ELR (cell line): Measurements from ENCODE around the gene CPB2.
A peak's percentile ranks its signal among the peaks of the same experiment; 100 is the strongest.

Source experiments
- DNase-seq: peaks from one replicate; pipeline ENCODE4 v3.0.0-alpha.2; 2015; ENCODE audit warnings: low read depth

Gene CPB2

GRCh38 chr13:46100191-46100815 lies 4.5 kb downstream of the CPB2 start:
- no peak for DNase-seq

- DNase-seq = no peak
Measured at GRCh38 chr13:46097663-46098062, 7.2 kb downstream of the CPB2 start.

DNA sequence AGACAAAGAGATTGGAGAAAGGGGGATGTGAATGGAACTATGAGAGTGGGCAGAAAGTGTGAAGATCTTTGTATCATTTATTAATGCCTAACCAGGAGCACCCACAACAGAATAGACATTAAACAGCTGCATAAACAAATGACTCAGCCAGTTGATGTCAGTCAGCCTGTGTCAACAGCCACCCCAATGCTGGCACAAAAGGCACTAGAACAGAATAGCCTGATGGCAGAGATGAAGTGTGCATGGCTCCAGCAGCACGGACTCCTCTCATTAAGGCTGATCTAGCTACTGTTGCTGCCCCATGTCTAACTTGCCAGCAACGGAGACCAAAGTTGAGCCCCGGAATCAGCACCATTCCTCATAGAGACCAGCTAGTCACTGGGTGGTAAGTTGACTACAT lies 7.8 kb downstream of the CPB2 start:
- DNase-seq = no peak

DNA sequence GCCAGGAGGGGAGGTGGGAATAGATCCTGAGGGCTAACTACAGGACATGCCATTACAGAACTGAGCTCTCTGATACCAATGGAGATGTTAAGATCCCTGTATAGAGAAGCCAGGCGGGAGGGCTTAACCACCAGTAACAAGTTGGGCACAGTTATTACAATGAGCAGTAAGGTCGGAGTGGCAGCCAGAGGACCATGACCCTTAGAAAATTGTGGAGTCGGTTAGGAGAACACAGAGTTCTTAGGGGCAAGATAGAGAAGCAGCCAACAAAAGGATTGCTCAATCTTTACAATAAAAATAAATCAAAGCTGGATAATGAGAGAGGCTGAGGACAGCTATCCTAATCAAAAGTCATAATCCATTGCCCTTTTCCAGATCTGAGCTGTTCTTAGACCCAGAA lies 10.4 kb downstream of the CPB2 start:
- DNase-seq = no peak

- DNase-seq = no peak
Measured at GRCh38 chr13:46088821-46089562, 15.8 kb downstream of the CPB2 start.

DNA sequence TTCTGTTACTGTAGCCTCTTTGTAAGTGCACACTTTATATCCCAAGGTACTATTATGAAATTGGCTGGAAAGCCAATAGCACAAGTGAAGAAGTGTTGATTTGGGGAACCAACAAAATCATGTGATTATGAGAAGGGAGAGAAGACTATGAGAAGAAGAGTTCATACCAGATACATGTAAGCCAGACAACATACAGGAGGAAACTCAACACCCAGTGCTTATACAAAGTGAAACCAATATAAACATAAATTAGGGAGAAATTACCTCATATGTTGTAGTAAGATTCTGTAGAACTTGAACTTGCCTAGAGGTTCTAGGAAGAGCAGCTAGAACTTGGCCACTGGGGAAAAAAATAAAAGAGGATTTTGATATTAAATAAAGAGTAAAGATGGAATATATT lies 17.4 kb downstream of the CPB2 start:
- DNase-seq = no peak

DNA sequence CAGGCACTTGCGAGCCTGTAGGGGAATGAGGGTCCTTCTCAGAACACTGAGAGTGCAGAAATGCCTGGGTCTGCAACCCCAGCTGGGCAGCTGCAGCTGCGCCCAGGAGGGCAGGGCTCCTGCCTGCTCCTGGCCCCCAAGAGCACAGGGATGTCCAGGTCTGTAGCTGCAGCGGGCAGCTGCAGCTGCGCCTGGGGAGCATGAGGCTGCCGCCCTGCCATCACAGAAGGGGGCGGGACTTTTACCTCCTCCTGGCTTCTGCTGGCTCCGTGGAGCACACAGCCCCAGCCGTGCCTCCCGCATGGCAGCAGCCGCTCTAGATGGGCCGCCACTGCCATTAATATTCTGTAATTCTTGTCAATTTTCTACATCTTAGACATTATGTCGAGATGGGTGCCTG lies 17.8 kb downstream of the CPB2 start:
- no peak for DNase-seq

DNA sequence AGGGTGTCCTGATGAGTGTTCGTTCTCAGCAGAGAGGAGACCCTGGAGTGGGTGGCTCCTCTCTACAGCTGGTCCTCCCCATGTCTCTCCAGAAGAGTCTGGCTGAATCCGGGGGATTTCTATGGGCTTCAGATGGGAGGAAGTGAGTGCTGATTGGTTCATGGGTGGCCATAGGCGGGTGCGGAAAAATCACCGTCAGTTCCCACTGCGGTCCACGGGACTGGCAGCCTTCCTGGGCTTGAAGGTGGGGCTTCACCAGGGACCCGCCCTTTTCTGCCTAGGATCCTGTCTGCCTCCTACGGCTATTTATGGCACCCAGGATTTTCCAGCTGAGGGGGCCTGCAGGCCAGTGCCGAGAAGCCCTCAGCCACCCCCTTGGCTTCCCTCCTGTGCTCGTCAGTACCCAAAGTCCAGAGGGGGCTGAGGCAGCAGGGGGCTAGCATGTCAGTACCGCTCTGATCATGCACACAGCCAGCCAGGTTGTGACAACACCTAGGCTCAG lies 18.4 kb downstream of the CPB2 start:
- DNase-seq = no peak

GRCh38 chr13:46085737-46086136 lies 19.1 kb downstream of the CPB2 start:
- no peak for DNase-seq

GRCh38 chr13:46082324-46082723 lies 22.5 kb downstream of the CPB2 start:
- DNase-seq = no peak

DNA sequence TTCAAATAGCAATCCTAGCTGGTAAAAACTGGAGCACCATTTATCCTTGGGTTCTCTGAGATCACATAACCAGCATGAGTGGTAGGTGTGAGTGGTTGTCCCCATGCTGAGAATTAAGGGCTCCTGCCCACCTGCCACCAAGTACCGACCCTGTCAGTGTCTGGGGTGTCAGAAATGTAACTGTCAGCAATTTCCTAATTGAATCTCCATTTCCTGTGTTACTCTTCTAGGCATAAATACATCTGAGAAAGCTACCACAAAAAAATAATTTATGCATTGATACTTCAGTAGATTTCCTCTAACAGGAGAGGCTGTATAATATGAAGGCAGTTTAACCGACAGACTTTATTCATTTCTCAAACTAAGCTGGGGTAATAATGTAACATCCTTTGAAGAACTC lies 25.1 kb downstream of the CPB2 start:
- DNase-seq = no peak

DNA sequence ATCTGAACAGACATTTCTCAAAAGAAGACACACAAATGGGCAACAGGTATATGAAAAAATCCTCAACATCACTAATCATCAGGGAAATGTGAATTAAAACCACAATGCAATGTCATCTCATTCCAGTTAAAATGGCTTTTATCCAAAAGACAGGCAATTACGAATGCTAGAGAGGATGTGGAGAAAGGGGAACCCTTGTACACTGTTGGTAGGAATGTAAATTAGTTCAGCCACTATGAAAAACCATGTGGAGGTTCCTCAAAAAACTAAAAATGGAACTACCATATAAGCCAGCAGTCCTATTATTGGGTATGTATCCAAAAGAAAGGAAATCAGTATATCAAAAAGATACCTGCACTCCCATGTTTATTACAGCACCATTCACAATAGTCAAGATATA lies 27.6 kb downstream of the CPB2 start:
- no peak for DNase-seq

DNA sequence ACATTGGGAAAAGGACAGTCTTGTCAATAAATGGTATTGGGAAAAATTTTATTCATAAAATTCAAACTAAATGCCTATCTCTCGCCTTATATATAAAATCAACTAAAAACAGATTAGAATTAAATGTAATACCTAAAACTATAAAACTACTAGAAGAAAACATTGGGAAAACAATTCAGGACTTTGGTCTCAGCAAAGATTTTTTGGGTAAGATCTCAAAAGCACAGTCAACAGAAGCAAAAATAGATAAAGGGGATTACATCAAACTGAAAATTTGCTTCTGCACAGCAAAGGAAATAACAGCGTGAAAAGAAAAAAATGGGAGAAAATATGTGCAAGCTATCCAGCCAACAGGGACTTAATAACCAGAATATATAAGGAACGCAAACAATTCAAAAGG lies 28.0 kb downstream of the CPB2 start:
- DNase-seq = no peak

GRCh38 chr13:46075811-46076210 lies 29.0 kb downstream of the CPB2 start:
- no peak for DNase-seq

GRCh38 chr13:46071590-46072249 lies 33.1 kb downstream of the CPB2 start:
- DNase-seq = no peak

- DNase-seq = no peak
Measured at GRCh38 chr13:46063292-46063691, 41.5 kb downstream of the CPB2 start.

DNA sequence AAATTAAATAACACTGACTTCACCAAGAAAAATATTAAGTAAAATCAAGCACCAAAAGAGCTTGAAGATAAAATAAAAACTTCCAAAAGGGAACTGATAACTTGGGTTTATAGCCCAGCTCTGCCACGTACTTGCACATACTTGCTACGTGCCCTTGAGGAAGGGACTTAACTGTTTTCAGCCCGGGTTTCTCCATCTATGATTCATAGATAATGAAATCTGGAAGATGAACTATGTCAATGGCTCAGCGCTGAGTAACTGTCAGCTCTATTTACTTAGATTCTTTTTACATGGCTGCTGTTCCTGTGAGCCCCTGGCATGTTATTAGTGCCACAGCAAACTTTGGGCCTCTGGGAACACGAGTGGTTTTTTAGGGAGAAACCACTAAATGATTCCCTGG lies 42.6 kb downstream of the CPB2 start:
- peak; percentile 93 for DNase-seq

- DNase-seq = no peak
Measured at GRCh38 chr13:46059405-46059804, 45.4 kb downstream of the CPB2 start.

DNA sequence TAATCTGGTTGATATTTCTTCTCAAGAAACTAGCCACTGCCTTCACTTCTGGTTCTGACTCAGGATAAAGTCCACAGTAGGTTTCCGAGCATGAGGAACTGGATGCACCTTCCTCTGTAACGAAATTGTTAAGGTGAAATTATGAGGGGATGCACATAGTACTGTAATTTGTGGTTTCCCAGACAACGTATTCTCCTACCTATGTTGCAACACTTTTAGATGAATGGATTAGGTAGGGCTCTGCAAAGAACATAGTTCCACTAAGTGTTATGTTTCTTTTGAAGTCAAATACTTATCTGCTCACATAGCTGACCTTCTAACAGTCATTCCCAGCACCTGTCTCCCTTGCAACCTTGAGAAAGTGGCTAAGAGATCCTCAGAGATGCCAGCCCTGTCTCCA lies 46.6 kb downstream of the CPB2 start:
- DNase-seq = no peak

DNA sequence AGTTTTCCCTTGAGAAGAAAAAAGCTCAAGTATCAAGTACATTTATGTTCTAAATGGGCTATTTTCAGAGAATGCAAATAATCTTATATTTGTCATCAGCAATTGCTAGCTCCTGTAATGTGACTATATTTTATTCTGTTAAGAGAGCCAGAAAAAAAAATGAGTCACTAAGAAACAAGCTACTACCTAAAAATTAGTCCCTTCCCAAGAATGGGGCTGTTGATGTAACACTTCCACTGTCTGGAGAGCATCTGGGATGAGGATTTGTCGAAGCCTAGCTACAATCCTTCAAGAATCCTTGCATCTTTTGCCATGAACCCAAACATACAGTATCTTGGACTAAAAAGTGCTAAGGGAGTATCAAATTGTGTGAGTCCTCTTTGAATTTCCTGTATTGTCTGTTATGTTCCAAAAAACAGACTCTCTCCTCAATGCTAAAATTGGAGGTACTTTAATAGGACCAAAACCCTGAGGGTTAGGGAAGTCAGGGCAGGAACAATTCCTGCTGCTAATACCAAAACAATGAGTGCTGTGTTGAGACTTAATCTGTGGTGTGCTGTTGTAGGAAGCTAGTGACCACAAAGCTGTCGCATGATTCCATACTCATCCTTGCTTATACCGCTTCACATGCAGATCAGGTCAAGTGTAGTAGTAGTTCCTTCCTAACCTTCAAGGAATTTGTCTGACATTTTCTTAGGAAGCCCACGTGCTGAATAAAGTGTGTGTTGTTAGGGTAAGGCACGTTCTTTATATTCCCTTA lies 47.4 kb downstream of the CPB2 start:
- DNase-seq = peak; percentile 72

- DNase-seq = peak; percentile 36
Measured at GRCh38 chr13:46053162-46054012, 51.4 kb downstream of the CPB2 start.
